ENCODE data around the gene EDC3. TPM values are rescaled to one million over a fixed set of nuclear protein-coding genes. Genes with fewer than 3 reads are reported as not detected.

Gene EDC3
- polyA plus RNA-seq, 3 donors, result 41.8 to 44.1 (median 42.0) TPM

GRCh38 chr15:74618841-74619596, 76.8 kb downstream of the EDC3 start:
- no peak for DNase-seq (ENCODE audit: extremely low read depth in 1 of 11, low read depth in 9 of 11, low spot score in 4 of 11)

- DNase-seq (ENCODE audit: extremely low read depth in 1 of 11, low read depth in 9 of 11, low spot score in 4 of 11), result no peak
These were observed 78.8 kb downstream of the EDC3 start for GRCh38 chr15:74616996-74617395.

GRCh38 chr15:74616366-74616939, 79.4 kb downstream of the EDC3 start:
- peak in 6 of 11 donors; percentile 5 to 56 (median 22) for DNase-seq (ENCODE audit: extremely low read depth in 1 of 11, low read depth in 9 of 11, low spot score in 4 of 11)

- DNase-seq (ENCODE audit: extremely low read depth in 1 of 11, low read depth in 9 of 11, low spot score in 4 of 11), result peak; percentile 85 to 96 (median 93)
These were observed 80.1 kb downstream of the EDC3 start, which contains the start of gene CLK3 for GRCh38 chr15:74615508-74616365. Gene CLK3 (plus strand): TSS chr15:74615836. CDS start chr15:74619197, 3,361 bp downstream.

GRCh38 chr15:74614744-74615507, 80.9 kb downstream of the EDC3 start:
- DNase-seq (ENCODE audit: extremely low read depth in 1 of 11, low read depth in 9 of 11, low spot score in 4 of 11), result peak in 10 of 11 donors; percentile 13 to 78 (median 68)

- DNase-seq (ENCODE audit: extremely low read depth in 1 of 11, low read depth in 9 of 11, low spot score in 4 of 11), result peak in 2 of 11 donors; percentile 56
These were observed 81.7 kb downstream of the EDC3 start for GRCh38 chr15:74613953-74614743.

- DNase-seq (ENCODE audit: extremely low read depth in 1 of 11, low read depth in 9 of 11, low spot score in 4 of 11), result no peak
These were observed 82.5 kb downstream of the EDC3 start for GRCh38 chr15:74613089-74613952.

- DNase-seq (ENCODE audit: extremely low read depth in 1 of 11, low read depth in 9 of 11, low spot score in 4 of 11), result no peak
These were observed 83.1 kb downstream of the EDC3 start for GRCh38 chr15:74612677-74613076.

GRCh38 chr15:74611834-74612233, 84.0 kb downstream of the EDC3 start:
- DNase-seq (ENCODE audit: extremely low read depth in 1 of 11, low read depth in 9 of 11, low spot score in 4 of 11), result no peak

- no peak for DNase-seq (ENCODE audit: extremely low read depth in 1 of 11, low read depth in 9 of 11, low spot score in 4 of 11)
These were observed 84.5 kb downstream of the EDC3 start for GRCh38 chr15:74611341-74611740.

- DNase-seq (ENCODE audit: extremely low read depth in 1 of 11, low read depth in 9 of 11, low spot score in 4 of 11), result no peak
These were observed 85.4 kb downstream of the EDC3 start for GRCh38 chr15:74610302-74610951.

- DNase-seq (ENCODE audit: extremely low read depth in 1 of 11, low read depth in 9 of 11, low spot score in 4 of 11), result no peak
These were observed 85.9 kb downstream of the EDC3 start for GRCh38 chr15:74609938-74610301.

GRCh38 chr15:74608786-74609185, 87.0 kb downstream of the EDC3 start:
- DNase-seq (ENCODE audit: extremely low read depth in 1 of 11, low read depth in 9 of 11, low spot score in 4 of 11), result no peak

GRCh38 chr15:74605795-74606150, 90.1 kb downstream of the EDC3 start:
- DNase-seq (ENCODE audit: extremely low read depth in 1 of 11, low read depth in 9 of 11, low spot score in 4 of 11), result no peak

GRCh38 chr15:74604983-74605794, 90.6 kb downstream of the EDC3 start:
- no peak for DNase-seq (ENCODE audit: extremely low read depth in 1 of 11, low read depth in 9 of 11, low spot score in 4 of 11)
